ENCODE results near the gene CHERP. TPM values are rescaled to one million over a fixed set of nuclear protein-coding genes. Genes with fewer than 3 reads are reported as not detected.
"Not testable (repeated sequence)": the region's sequence is repeated elsewhere in the genome, so short reads cannot be mapped to it uniquely, and the experiment has no call there.

CHERP gene
- total RNA-seq, 1 donor from 2014 or later = 6.8 TPM

GRCh38 chr19:16576690-16577530, 34.7 kb upstream of the CHERP start:
- no peak for DNase-seq (ENCODE audit: low read depth)

- DNase-seq (ENCODE audit: low read depth) = no peak
Observed at GRCh38 chr19:16575861-16576689, 33.8 kb upstream of the CHERP start.

- peak; percentile 88 for DNase-seq (ENCODE audit: low read depth)
Observed at GRCh38 chr19:16575282-16575681, 33.0 kb upstream of the CHERP start.

GRCh38 chr19:16573925-16574324, 31.7 kb upstream of the CHERP start:
- DNase-seq (ENCODE audit: low read depth) = peak; percentile 65

GRCh38 chr19:16573296-16573695, 31.1 kb upstream of the CHERP start:
- DNase-seq (ENCODE audit: low read depth) = no peak

- DNase-seq (ENCODE audit: low read depth) = peak; percentile 97
Observed at GRCh38 chr19:16572332-16573211, 30.3 kb upstream of the CHERP start, which contains the start of gene SLC35E1. TSS of gene SLC35E1 (minus strand) at chr19:16572415. CDS start at chr19:16572364, 51 bp downstream.

GRCh38 chr19:16571822-16572331, 29.6 kb upstream of the CHERP start:
- DNase-seq (ENCODE audit: low read depth) = no peak

- no peak for DNase-seq (ENCODE audit: low read depth)
Observed at GRCh38 chr19:16571283-16571682, 29.0 kb upstream of the CHERP start.

GRCh38 chr19:16569609-16570320, 27.5 kb upstream of the CHERP start:
- no peak for DNase-seq (ENCODE audit: low read depth)

- no peak for DNase-seq (ENCODE audit: low read depth)
Observed at GRCh38 chr19:16566702-16567101, 24.5 kb upstream of the CHERP start.

GRCh38 chr19:16566161-16566560, 23.9 kb upstream of the CHERP start:
- DNase-seq (ENCODE audit: low read depth) = no peak

- DNase-seq (ENCODE audit: low read depth) = no peak
Observed at GRCh38 chr19:16564842-16565241, 22.6 kb upstream of the CHERP start.

GRCh38 chr19:16562608-16563025, 20.4 kb upstream of the CHERP start:
- no peak for DNase-seq (ENCODE audit: low read depth)

- peak; percentile 93 for DNase-seq (ENCODE audit: low read depth)
Observed at GRCh38 chr19:16561382-16561781, 19.1 kb upstream of the CHERP start.

GRCh38 chr19:16559780-16560276, 17.6 kb upstream of the CHERP start:
- peak; percentile 87 for DNase-seq (ENCODE audit: low read depth)

- no peak for DNase-seq (ENCODE audit: low read depth)
Observed at GRCh38 chr19:16554776-16555175, 12.5 kb upstream of the CHERP start.

GRCh38 chr19:16551902-16552301, 9.7 kb upstream of the CHERP start:
- not testable (repeated sequence) for DNase-seq (ENCODE audit: low read depth)

GRCh38 chr19:16548956-16549355, 6.7 kb upstream of the CHERP start:
- DNase-seq (ENCODE audit: low read depth) = no peak

GRCh38 chr19:16544473-16545231, 2.4 kb upstream of the CHERP start:
- no peak for DNase-seq (ENCODE audit: low read depth)
